Ramos (cell line): Measurements from ENCODE around the gene C9orf50.
"Not testable (repeated sequence)": the region's sequence is repeated elsewhere in the genome, so short reads cannot be mapped to it uniquely, and the experiment has no call there.

Source experiments
- in situ Hi-C: fragments of 300-500 bp; cut with MboI; formaldehyde crosslinking; loops from one replicate; pipeline ENCODE4 v1.14.3; 2022; ENCODE audit warnings: low sequenced_read_pairs; ENCODE audit not compliant: unreplicated experiment

C9orf50 gene

DNA sequence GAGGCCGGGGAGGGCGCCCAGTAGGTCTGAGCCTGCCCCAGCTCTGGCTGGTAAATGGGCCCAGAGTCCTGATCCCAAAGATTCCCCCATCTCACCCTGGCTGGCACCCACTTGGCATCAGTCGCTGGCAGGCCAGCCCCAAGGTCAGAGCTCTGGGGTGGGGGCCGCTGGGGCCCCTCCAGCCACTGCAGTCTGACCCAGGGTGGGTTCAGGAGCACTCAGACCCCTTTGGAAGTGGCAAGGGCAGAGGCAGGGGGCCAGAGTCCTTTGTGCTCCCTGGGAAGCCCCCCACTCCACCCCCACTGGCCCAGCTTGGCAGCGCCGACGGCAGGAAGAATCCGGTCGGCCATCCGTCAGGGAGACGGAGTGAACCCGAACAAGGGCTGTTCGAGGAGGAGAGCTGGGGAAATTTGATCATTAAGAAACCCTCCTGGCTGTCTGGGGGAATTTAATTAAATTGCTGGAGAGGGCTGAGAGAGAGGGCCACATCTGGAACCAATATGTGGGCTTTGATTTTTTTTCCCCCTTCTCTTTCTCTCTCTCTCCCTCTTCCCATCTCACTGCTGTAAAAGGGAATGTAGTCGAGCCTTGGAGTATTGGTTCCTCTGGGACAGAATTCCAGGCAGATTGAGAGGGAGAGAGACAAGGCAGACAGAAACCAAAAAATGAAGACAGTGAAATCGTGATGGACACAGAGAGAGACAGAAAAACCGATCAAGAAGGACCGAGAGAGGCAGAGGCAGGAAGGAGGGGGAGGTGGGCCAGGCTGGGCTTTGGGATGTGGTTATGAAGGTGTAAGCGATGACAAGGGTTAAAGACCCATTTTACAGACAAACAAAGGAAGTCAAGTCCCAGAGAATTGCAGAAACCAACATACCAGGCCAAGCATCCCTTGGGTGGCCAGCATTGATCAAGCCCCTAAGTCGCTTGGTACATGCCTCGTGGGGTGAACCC lies 29.1 kb upstream of the C9orf50 start:
- in situ Hi-C loops: loop anchor here (10.0 kb wide), 1 partner anchor 135 kb away; no protein-coding TSS in a partner anchor

DNA sequence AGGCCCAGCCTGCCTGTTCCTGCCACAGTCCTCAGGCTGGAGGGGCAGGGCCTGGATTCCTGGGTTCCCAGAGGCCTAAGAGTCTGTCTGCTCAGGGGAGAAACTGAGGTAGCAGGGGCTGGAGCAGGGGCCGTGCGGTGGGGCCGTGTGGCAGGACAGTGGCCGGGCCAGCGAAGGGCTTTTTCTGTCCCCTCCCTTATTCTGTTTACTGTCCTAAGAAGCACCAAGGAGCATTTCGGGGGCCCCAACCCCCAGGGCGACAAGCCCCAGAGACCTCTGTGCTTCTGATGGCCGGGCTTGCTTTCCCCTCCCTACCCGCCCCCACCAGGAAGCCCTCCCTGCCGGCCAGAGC lies 27.8 kb upstream of the C9orf50 start:
- in situ Hi-C loops: no loop called here

DNA sequence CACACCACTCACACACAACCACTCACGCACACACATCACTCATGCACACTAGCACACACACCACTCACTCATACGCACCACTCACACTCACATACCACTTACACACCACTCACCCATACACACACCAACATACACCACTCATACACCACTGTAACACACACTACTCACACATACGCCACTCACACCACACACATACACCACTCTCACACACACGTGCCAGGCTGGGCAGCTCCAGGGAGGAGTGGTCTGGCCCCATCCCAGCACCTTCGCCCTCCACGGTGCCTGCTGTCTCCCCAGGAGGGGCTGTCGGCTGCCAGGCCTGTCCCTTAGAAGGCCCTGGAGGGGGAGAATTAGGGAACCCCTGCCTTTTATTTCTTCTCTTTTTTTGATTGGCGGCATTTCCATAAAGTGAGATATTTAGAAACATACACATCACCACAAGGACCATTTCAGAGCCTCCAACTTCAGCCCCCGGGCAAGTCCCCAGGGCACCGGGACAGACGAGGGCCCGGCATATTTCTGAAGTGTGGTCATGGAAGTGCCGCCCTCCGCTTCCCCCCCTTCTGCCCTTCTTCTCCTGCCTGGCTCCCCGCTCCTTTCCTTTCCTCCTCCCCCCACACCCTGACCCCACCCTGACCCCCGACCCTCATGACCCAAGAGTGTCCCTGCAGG lies 27.3 kb upstream of the C9orf50 start:
- in situ Hi-C loops: no loop called here

GRCh38 chr9:129647635-129648034 lies 26.7 kb upstream of the C9orf50 start:
- in situ Hi-C loops: no loop called here

- in situ Hi-C loops: no loop called here
These were observed 25.8 kb upstream of the C9orf50 start for GRCh38 chr9:129646654-129647053.

- in situ Hi-C loops: no loop called here
These were observed 25.4 kb upstream of the C9orf50 start for GRCh38 chr9:129646252-129646651.

DNA sequence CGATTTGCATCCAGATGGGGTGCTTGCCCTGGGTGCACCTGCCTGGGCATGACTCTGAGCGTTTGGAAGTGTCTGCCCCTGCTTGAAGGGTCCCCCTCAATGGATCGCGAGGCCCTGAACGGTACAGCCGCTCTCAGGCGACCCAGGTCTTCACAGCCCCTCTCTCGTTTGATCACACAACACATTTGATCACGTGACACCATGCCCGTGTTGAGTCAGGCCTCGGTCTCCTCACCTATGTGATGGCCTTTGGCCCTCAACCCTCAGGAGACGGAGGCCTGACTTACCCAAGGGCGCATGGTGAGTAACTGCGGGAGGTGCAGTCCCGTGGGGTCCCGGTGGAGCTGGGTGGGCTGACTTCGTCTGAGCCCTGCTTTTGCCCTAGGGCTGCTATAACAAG lies 24.0 kb upstream of the C9orf50 start:
- in situ Hi-C loops: no loop called here

DNA sequence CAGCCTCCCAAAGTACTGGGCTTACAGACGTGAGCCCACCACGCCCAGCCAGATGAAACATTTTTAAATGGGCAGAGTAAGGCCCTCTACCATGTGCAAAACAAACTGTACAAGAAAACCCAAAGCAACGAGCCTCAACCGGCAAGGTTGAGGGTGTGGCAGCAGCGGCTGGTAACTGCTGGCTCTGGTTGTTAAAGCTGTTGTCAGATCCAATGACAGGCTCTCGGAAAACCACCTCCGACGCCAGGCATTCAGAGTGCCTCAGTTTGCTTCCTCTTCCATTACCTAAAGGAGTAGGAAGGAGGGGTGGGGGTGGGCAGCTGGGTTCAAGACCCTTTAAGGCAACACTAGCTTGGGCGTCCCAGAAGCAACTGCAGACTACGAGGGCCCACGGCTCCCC lies 23.5 kb upstream of the C9orf50 start:
- in situ Hi-C loops: no loop called here

GRCh38 chr9:129643706-129644105 lies 22.8 kb upstream of the C9orf50 start:
- in situ Hi-C loops: no loop called here

DNA sequence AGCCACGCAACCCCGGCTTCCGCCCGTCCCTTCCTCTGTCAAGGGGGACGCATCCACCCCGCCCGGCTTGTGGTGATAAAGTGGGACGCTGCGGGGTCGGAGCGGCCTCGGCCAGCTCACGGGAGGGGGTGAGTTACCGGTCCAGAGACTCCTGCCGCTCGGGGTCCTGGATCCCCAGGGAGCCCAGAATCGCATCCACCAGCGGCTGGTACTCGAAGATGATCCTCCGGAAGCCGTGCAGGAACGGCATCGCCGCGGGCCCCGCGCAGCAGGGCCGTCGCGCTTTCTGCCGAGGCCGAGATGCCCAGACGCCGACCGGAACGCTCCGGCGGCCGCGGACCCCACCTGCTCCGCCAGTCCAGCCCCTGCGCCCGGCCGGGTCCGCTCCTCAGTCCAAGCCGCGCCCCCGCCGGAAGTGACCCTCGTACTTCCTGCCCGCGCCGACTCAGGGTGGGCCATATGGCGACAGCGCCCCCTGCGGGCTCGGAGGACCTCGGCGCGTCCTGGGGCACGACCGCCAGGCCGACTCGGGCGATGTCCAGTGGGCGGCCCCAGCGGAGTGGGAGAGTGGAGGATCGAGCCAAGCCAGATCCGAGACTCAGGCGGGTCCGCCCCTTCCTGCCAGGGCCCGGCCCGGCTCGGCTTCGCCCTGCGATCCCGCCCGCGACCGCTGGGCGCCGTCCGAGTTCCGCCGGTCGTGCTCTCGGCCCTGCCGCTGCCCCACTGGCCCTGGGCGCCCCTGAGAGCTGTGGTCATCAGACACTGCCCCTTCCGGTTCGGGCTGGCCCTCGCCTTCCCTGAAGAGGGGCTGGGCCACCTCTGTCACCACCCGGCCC lies 21.1 kb upstream of the C9orf50 start, which contains the start of gene ASB6:
Gene ASB6 (minus strand): TSS at position 402 of the 836 bp plus-strand sequence. CDS start 152 bp downstream, at position 250.
- in situ Hi-C loops: no loop called here

DNA sequence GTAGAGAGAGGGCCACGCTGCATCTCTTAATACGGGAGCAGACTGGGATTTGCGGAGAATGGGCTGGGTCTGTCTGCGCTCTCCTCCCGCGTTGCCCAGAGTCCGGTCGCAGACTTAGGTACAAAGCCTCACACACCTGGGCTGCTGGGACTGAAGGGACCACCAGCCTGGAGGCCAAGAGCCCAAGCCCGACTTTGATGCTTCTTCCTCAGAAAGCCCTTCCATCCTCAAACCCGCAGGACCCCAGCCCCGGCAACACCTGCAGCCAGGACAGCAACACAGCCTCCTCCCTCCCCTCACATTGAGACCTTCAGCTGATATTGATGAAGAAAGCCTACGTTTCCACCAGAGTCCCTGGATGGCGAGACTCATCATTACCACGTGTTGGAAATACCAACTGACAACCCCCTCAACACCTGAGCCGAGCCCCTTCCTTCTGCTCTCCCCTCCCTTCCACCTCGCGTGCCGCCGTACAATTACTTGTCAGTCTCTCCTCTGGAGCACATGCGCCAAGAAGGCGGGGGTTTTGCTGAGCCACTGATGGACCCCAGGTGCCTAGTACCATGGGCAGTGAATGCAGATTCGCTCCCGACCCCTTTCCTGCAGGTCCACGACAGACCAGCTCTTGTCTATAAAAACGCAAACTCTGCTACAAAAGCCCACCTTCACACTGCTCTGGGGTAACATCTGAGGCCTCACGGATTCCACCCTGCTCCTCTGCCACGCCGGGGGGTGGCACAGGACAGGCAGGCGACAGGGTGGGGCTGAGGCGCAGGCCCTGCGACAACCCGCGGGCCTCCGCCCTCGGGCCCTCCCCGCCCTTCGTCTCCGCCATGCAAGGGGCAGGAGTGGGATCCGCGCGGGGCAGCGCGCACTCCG lies 20.2 kb upstream of the C9orf50 start:
- in situ Hi-C loops: no loop called here

DNA sequence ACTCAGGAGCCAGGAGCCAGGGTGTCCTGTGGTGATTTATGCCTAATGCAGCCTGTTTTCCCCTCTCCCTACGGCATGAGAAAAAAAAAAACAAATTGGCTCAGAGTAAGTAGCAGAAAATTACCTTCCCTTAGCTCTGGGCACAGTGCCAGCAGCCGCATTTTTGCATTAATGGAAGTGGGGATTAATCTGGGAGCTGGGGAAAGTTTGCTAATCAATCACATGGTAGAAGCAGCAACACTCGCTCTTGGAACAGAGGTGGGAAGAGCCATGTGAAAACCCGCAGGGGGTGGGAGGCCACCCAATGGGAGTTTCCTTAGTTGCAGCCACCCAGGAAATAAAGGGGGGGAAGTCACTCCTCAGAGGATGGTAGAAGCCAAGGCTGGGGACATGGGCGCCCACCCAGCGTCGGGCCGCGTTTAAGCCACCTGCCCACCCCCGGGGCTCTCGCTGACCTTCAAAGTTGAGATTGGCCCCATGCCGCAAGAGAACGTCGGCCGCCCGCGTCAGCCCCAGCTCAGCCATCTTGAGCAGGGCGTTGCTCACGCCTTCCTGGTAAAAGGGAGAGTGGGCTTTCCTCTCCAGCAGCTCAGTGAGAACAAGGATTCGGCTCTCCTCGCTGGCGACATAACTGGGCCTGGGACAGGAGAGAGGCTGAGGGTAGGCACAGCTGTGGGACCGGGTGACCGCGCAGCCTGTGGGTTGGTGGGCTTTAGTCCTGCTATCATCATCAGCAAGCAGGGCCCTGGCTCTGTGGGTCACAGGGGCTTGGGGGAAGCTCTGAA lies 19.4 kb upstream of the C9orf50 start:
- in situ Hi-C loops: no loop called here

GRCh38 chr9:129639756-129640085 lies 18.8 kb upstream of the C9orf50 start:
- in situ Hi-C loops: no loop called here

GRCh38 chr9:129639034-129639630 lies 18.2 kb upstream of the C9orf50 start:
- in situ Hi-C loops: no loop called here

DNA sequence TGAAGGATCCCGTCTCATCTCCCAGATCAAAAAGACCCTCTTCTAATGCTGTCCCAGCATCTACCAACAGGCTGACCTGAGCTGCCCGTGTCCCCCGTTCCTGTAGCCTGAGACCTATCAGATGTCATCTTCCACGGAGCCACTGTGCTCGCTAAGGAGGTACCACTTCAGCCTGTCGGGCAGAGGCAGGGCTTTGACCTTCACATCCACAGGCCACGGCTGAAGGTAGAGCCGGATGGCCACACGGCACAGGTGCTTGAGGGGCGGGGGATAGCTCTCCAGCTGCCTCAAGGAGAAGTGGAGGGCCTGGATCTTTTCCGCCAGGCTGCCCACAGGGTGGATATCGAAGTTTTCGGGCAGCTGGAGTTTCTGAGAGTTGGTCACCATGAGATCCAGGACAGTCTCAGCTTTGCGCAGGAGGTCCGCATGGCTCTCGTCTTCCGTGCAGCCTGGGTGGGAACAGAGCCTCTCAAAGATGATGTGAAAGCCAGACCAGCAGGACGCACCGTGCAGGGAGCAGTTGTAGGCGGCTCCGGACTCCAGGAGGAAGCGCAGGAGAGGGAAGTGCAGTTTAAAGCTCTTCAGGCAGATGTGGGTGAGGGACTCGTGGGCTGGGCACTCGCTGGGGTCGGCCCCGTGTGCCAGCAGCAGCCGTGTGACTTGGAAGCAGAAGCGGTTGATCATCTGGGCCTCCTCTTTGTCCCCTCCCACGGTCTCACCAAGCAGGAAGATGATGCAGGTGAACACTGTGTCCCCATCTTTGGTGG lies 17.0 kb upstream of the C9orf50 start:
- in situ Hi-C loops: no loop called here

DNA sequence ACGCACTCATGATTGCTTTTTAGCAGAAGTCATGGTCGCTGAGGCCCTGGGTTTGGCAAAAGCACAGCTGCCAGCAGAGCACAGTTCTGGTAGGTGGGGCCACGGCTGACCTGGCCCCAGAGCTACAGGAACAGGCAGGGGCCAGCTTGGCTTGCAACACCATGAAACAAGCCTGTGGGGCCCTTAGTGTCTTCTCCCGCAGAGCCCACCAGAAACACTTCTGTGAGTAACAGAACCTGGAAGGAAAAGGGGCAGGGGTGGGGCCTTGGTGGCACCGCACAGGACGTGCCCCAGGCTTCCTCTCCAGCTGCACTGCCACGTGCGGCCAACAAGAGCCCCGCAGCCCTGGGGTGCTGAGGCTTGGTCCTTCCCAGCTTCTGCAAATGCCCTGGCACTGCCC lies 16.2 kb upstream of the C9orf50 start:
- in situ Hi-C loops: no loop called here

GRCh38 chr9:129636343-129636742 lies 15.4 kb upstream of the C9orf50 start:
- in situ Hi-C loops: not testable (repeated sequence)
